Natural killer cell (primary cell): Measurements from ENCODE around the gene TSHZ3. TPM values are rescaled to one million over a fixed set of nuclear protein-coding genes. Genes with fewer than 3 reads are reported as not detected.

ENCODE experiments used
- ATAC-seq, 3 donors: fragments of 150-1000 bp in 2 of 3; fragments of 200-7000 bp in 1 of 3; cut with Tn5 transposase; 1 replicate in 1 of 3; 2 replicates in 2 of 3; pipeline ENCODE4 v1.10.0; 2021; ENCODE audit warnings: mild to moderate bottlenecking in 2 of 3, moderate library complexity in 2 of 3
- DNase-seq, 2 donors: peaks; one replicate each; pipeline versions ENCODE4 v3.0.0 to v3.0.0-alpha.2; 2013 to 2021; ENCODE audit warnings: mixed read lengths in 1 of 2
- H3K27ac ChIP-seq: one replicate; pipeline ENCODE4 v1.5.1; 2013; ENCODE audit warnings: mild to moderate bottlenecking, low read length
- H3K27me3 ChIP-seq: one replicate; pipeline ENCODE4 v1.6.1; 2013; ENCODE audit warnings: low read length; ENCODE audit not compliant: control insufficient read depth, insufficient read depth
- H3K36me3 ChIP-seq: one replicate; pipeline ENCODE4 v1.6.1; 2013; ENCODE audit warnings: low read length; ENCODE audit not compliant: control insufficient read depth, insufficient read depth
- H3K4me1 ChIP-seq: one replicate; pipeline ENCODE4 v1.6.1; 2013; ENCODE audit warnings: low read length; ENCODE audit not compliant: control insufficient read depth, insufficient read depth
- H3K4me3 ChIP-seq: one replicate; pipeline ENCODE4 v1.5.1; 2013; ENCODE audit warnings: low read length
- H3K9me3 ChIP-seq: one replicate; pipeline ENCODE4 v1.6.1; 2013; ENCODE audit warnings: low read length; ENCODE audit not compliant: control insufficient read depth, insufficient read depth
- H3K27ac Mint-ChIP-seq, 2 donors: one replicate each; pipeline ENCODE4 v1.8.0; 2022; ENCODE audit warnings: mild to moderate bottlenecking in 2 of 2, mixed read lengths in 2 of 2, moderate library complexity in 1 of 2
- H3K27me3 Mint-ChIP-seq, 2 donors: one replicate each; pipeline ENCODE4 v1.8.0; 2022; ENCODE audit warnings: low read depth in 2 of 2, mixed read lengths in 2 of 2
- H3K36me3 Mint-ChIP-seq: one replicate; pipeline ENCODE4 v1.8.0; 2022; ENCODE audit warnings: mixed read lengths
- H3K4me1 Mint-ChIP-seq, 2 donors: one replicate each; pipeline ENCODE4 v1.8.0; 2022; ENCODE audit warnings: mixed read lengths in 2 of 2
- H3K4me3 Mint-ChIP-seq: one replicate; pipeline ENCODE4 v1.8.0; 2022; ENCODE audit warnings: mild to moderate bottlenecking, moderate library complexity, mixed read lengths
- H3K9me3 Mint-ChIP-seq, 2 donors: one replicate each; pipeline ENCODE4 v1.8.0; 2022; ENCODE audit warnings: mixed read lengths in 2 of 2
- WGBS: methylation state at CpG from one replicate; pipeline ENCODE4 v1.1.7; 2013; ENCODE audit warnings: missing lambda C conversion rate; ENCODE audit not compliant: insufficient coverage; 5-methylcytosine and 5-hydroxymethylcytosine counted together
- intact Hi-C: fragments of 100-400 bp; cut with micrococcal nuclease; formaldehyde crosslinking; loops from one replicate; pipeline ENCODE4 v1.14.2; 2022
- total RNA-seq, 4 donors: library from RNA; stranded (reverse); fragments of 120-200 nt in 1 of 4; gene quantifications; one replicate each; pipeline versions ENCODE4 v1.2.3 to v1.2.4, GENCODE V29; 2013 to 2022
- TF ChIP-seq, protein P1 (sequence below): fragments of 200-600 bp; IDR thresholded peaks from one replicate; pipeline ENCODE4 v1.8.0; 2022; ENCODE audit warnings: antibody characterized with exemption

Gene TSHZ3
- total RNA-seq, 3 donors from 2014 or later (not counting 1 experiment from before 2014, with no cell fraction given), result 5.3 to 8.1 (median 6.2) TPM

DNA sequence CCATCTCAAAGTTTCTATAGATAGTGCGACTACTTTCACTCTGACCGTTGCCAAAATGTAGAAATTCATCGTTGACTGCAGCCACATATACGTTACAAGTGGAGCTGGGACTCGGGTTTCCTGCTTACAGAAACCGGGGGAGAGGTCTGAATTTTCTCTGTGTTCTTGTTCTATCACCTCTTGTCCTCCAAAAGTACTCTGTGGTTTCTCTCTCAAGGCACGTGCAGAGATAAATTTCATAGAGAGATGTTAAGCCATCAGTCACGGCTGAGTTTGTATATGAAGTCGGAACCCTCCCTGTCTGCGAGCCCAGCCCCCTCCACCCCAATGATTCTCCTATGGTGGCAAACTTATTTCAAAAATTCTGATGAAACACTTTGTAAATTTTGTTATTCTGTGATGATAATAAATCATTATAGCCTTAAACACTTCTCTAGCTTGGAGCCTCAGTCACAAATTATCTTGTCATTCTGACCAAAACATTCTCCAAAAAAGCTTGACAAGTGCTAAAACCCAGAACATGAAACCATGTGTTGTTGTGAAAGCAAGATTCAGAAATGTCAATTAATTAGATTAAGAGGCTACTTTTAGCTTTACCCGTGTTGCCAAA is 87.5 kb downstream of the TSHZ3 start:
- ATAC-seq (no peak), DNase-seq (no peak)
- Histone ChIP-seq H3K27ac (no peak overlapping the region), H3K27me3 (no peaks in the 10 kb centered on the region), H3K9me3 (no peaks in the 10 kb centered on the region), H3K4me3 (no peak overlapping the region), H3K36me3 (no peaks in the 10 kb centered on the region), H3K4me1 (no peaks in the 10 kb centered on the region)
- intact Hi-C loops, result no loop called here
- H3K27me3 Mint-ChIP-seq, result peaks cover 10 to 24% of the 10 kb centered on the region in 2 donors
- H3K9me3 Mint-ChIP-seq, result no peaks in the 10 kb centered on the region
- H3K4me1 Mint-ChIP-seq, result peaks cover 0 to 7% of the 10 kb centered on the region in 2 donors
- H3K4me3 Mint-ChIP-seq, result no peak overlapping the region
- H3K36me3 Mint-ChIP-seq, result no peaks in the 10 kb centered on the region
- TF ChIP-seq, protein P1, sequence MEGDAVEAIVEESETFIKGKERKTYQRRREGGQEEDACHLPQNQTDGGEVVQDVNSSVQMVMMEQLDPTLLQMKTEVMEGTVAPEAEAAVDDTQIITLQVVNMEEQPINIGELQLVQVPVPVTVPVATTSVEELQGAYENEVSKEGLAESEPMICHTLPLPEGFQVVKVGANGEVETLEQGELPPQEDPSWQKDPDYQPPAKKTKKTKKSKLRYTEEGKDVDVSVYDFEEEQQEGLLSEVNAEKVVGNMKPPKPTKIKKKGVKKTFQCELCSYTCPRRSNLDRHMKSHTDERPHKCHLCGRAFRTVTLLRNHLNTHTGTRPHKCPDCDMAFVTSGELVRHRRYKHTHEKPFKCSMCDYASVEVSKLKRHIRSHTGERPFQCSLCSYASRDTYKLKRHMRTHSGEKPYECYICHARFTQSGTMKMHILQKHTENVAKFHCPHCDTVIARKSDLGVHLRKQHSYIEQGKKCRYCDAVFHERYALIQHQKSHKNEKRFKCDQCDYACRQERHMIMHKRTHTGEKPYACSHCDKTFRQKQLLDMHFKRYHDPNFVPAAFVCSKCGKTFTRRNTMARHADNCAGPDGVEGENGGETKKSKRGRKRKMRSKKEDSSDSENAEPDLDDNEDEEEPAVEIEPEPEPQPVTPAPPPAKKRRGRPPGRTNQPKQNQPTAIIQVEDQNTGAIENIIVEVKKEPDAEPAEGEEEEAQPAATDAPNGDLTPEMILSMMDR, result no peak
- 44% methylated on average over 11 of the region's 11 CpGs for WGBS
- H3K27ac Mint-ChIP-seq, result no peak overlapping the region

DNA sequence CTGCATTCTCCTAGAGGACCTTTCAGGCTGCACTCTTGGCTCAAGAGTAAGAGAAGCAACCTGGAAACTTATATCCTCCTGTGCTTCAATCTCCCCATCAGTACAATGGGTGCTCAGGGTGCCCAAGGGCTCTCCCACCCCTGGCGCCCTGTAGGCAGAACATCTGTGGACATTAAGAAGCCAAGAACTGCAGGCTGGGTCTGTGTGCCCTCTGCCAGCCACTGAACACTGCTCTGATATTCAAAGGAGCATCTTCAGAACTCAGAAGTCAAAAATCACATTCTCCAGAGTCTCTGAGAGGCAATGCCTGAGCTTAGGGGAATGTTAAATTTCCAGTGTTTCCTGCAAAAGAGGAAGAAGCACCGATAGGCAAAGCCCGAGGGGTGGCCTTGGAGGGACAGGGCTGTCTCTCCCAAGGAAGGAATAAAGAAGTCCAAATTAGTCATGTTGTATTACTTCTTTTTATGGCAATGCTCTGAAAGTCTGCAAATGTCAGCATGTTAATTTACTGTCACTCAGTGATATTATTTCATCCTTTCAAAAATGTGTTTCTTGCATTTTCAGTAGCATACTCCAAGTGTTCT is 88.1 kb downstream of the TSHZ3 start:
- 36% methylated on average over 3 of the region's 3 CpGs for WGBS
- Histone ChIP-seq H3K27ac (no peak overlapping the region), H3K9me3 (no peaks in the 10 kb centered on the region), H3K4me3 (no peak overlapping the region), H3K36me3 (no peaks in the 10 kb centered on the region), H3K27me3 (no peaks in the 10 kb centered on the region), H3K4me1 (no peaks in the 10 kb centered on the region)
- Mint-ChIP-seq H3K27ac (no peak overlapping the region), H3K36me3 (no peaks in the 10 kb centered on the region), H3K4me3 (no peak overlapping the region), H3K4me1 (peaks cover 0 to 7% of the 10 kb centered on the region in 2 donors), H3K27me3 (peaks cover 10 to 24% of the 10 kb centered on the region in 2 donors), H3K9me3 (no peaks in the 10 kb centered on the region)
- DNase-seq (no peak), ATAC-seq (no peak)
- TF ChIP-seq, protein P1, result no peak
- intact Hi-C loops, result no loop called here

DNA sequence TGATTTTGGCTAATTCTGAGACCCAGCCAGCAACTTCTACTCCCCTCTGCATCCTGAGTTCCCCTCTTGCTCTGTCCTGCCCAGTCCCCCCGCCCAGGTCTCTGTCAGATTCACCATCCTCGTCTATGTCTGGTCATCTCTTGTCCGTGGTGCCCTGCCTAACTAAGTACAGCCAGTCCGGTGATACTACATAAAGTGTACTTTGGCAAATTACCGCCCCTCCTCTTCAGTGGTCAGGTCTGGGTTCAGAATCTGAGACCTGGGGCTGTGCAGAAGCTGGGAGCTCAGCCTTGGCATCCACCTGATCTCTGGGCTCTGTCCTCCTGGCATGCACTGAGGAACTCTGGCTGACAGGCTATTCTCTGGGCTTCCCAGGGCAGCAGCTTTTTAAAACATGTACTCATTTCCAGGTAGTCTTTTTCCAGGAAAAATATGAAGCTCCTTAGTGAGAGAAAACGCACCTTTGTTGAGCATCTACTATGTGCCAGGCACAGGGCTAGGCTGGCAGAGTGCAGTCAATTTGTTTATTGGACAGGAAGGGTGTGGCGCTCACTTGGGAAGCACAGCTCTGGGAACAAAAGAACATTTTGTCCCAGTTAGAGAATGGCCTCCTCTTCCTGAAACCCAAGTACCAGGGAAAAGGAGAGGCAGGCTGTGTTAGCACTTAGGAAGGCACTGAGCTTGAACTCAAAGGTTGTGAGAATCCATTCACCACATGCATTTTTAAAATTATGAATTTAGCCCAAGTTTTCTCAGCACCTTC is 88.9 kb downstream of the TSHZ3 start:
- Histone ChIP-seq H3K4me3 (no peak overlapping the region), H3K9me3 (no peaks in the 10 kb centered on the region), H3K27me3 (no peaks in the 10 kb centered on the region), H3K4me1 (no peaks in the 10 kb centered on the region), H3K36me3 (no peaks in the 10 kb centered on the region), H3K27ac (no peak overlapping the region)
- Mint-ChIP-seq H3K4me3 (no peak overlapping the region), H3K27ac (no peak overlapping the region), H3K4me1 (peaks cover 0 to 7% of the 10 kb centered on the region in 2 donors), H3K27me3 (peaks cover 10 to 24% of the 10 kb centered on the region in 2 donors), H3K36me3 (no peaks in the 10 kb centered on the region), H3K9me3 (no peaks in the 10 kb centered on the region)
- TF ChIP-seq, protein P1, result no peak
- intact Hi-C loops, result no loop called here
- 76% methylated on average over 7 of the region's 7 CpGs for WGBS
- DNase-seq (no peak), ATAC-seq (no peak)
